GM23248 (cell line): ENCODE results near the gene RNF32. TPM values are rescaled to one million over a fixed set of nuclear protein-coding genes. Genes with fewer than 3 reads are reported as not detected.

ENCODE experiments used
- DNase-seq: peaks from one replicate; pipeline ENCODE4 v3.0.0-alpha.2; 2015
- H2AFZ ChIP-seq: fragments of 200-600 bp; sonication (generic); 2 replicates; pipeline ENCODE4 v1.6.1; 2016; ENCODE audit warnings: antibody characterized with exemption
- H3F3A ChIP-seq: fragments of 200-600 bp; sonication (generic); 2 replicates; pipeline ENCODE4 v1.6.1; 2016; ENCODE audit warnings: mild to moderate bottlenecking, antibody characterized with exemption, mixed run types; ENCODE audit not compliant: insufficient read depth
- H3K27ac ChIP-seq: fragments of 200-600 bp; sonication (generic); 2 replicates; pipeline ENCODE4 v1.5.1; 2016; ENCODE audit warnings: mild to moderate bottlenecking
- H3K27me3 ChIP-seq: fragments of 200-600 bp; sonication (generic); replicated peaks from 2 replicates; pipeline ENCODE4 v1.6.1; 2016; ENCODE audit warnings: mild to moderate bottlenecking; ENCODE audit not compliant: insufficient read depth
- H3K36me3 ChIP-seq: fragments of 200-600 bp; sonication (generic); 2 replicates; pipeline ENCODE4 v1.6.1; 2016; ENCODE audit warnings: low read depth, mild to moderate bottlenecking
- H3K4me1 ChIP-seq: fragments of 200-600 bp; sonication (generic); 2 replicates; pipeline ENCODE4 v1.6.1; 2016; ENCODE audit warnings: mild to moderate bottlenecking; ENCODE audit not compliant: insufficient read depth
- H3K4me2 ChIP-seq: fragments of 200-600 bp; sonication (generic); one replicate; pipeline ENCODE4 v1.6.1; 2016; ENCODE audit warnings: mild to moderate bottlenecking; ENCODE audit not compliant: unreplicated experiment
- H3K4me3 ChIP-seq: fragments of 200-600 bp; sonication (generic); 2 replicates; pipeline ENCODE4 v1.5.1; 2016; ENCODE audit warnings: mild to moderate bottlenecking
- H3K79me2 ChIP-seq: fragments of 200-600 bp; sonication (generic); 2 replicates; pipeline ENCODE4 v1.6.1; 2016; ENCODE audit warnings: mild to moderate bottlenecking; ENCODE audit not compliant: insufficient read depth
- H3K9ac ChIP-seq: fragments of 200-600 bp; sonication (generic); 2 replicates; pipeline ENCODE4 v1.6.1; 2016; ENCODE audit warnings: mild to moderate bottlenecking
- H3K9me2 ChIP-seq: fragments of 200-600 bp; sonication (generic); 2 replicates; pipeline ENCODE4 v1.6.1; 2016; ENCODE audit warnings: mixed run types, mild to moderate bottlenecking, moderate library complexity; ENCODE audit not compliant: insufficient read depth
- H3K9me3 ChIP-seq: fragments of 200-600 bp; sonication (generic); one replicate; pipeline ENCODE4 v1.6.1; 2017; ENCODE audit warnings: low read depth
- H4K20me1 ChIP-seq: fragments of 200-600 bp; sonication (generic); 2 replicates; pipeline ENCODE4 v1.6.0; 2016; ENCODE audit not compliant: insufficient read depth
- EZH2 ChIP-seq: fragments of 200-600 bp; sonication (generic); IDR thresholded peaks from 2 replicates; pipeline ENCODE4 v1.6.1; 2018; ENCODE audit warnings: antibody characterized with exemption, mild to moderate bottlenecking; ENCODE audit not compliant: insufficient read depth, poor library complexity, severe bottlenecking
- EZH2phosphoT487 ChIP-seq: fragments of 200-600 bp; sonication (generic); IDR thresholded peaks from 2 replicates; pipeline ENCODE4 v1.6.1; 2018; ENCODE audit warnings: antibody characterized with exemption, moderate library complexity, mild to moderate bottlenecking, low read depth; ENCODE audit not compliant: insufficient read depth
- WGBS, 2 experiments: methylation state at CpG; one replicate each; pipeline ENCODE4 v1.1.6; 2015 to 2017; ENCODE audit warnings: low lambda C conversion rate in 2 of 2, low coverage in 1 of 2; ENCODE audit errors: missing lambda C conversion rate in 2 of 2; 5-methylcytosine and 5-hydroxymethylcytosine counted together
- in situ Hi-C: fragments of 300-500 bp; cut with MboI; formaldehyde crosslinking; loops from 2 replicates; pipeline ENCODE4 v1.15.0; 2020
- polyA plus RNA-seq: library from polyadenylated mRNA; unstranded; fragments of >200 nt; fragmentation: Nextera tagmentation; extraction: Ambion mirVana; gene quantifications from 2 replicates; pipeline ENCODE4 v1.2.1, GENCODE V29; 2016
- total RNA-seq: library from RNA; depleted of rRNA; stranded (reverse); fragments of >200 nt; shearing (Covaris generic); gene quantifications from 2 replicates; pipeline ENCODE4 v1.2.3, GENCODE V29; 2014

The RNF32 gene
- total and polyA plus RNA-seq, 2 experiments from 2014 or later = 1.1 to 2.4 TPM

DNA sequence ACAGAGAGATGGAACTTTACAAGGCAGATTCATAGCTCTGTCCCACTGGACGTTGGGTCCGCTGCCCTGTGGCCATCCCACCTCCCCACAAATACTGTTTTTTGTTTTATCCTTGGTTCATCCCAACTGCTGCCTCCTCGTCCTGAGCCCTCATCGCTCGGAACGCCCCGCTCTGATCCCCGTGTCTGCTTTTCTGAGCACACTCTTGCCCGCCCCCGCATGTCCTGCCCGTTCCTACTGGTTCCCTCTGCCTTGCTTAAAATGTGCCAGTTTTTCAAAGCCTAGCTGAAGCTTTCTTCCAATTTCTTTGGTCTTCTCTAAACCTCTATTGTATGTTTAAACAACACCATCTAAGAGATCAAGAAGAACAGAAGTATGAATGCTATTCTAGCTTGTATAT, 19.4 kb downstream of the RNF32 start:
- no peaks in the 10 kb centered on the region for H3K4me1 ChIP-seq
- H3K27me3 ChIP-seq = no peaks in the 10 kb centered on the region
- H3K27ac ChIP-seq = no peak overlapping the region
- 76 to 82% methylated on average over 11 of the region's 11 CpGs for WGBS, 2 experiments
- TF ChIP-seq EZH2phosphoT487 = no peak
- no peak for TF ChIP-seq EZH2
- in situ Hi-C loops = no loop called here
- no peak overlapping the region for H3K9ac ChIP-seq
- no peaks in the 10 kb centered on the region for H3F3A ChIP-seq
- H3K4me3 ChIP-seq = no peak overlapping the region
- no peaks in the 10 kb centered on the region for H3K79me2 ChIP-seq
- H3K9me2 ChIP-seq = no peaks in the 10 kb centered on the region
- no peak overlapping the region for H3K4me2 ChIP-seq
- no peaks in the 10 kb centered on the region for H3K9me3 ChIP-seq
- H2AFZ ChIP-seq = no peak overlapping the region
- no peak for DNase-seq
- H4K20me1 ChIP-seq = no peaks in the 10 kb centered on the region
- no peaks in the 10 kb centered on the region for H3K36me3 ChIP-seq

GRCh38 chr7:156661637-156662036, 21.1 kb downstream of the RNF32 start:
- Histone ChIP-seq H2AFZ (no peak overlapping the region), H3K79me2 (no peaks in the 10 kb centered on the region), H3K9ac (no peak overlapping the region), H3K27ac (no peak overlapping the region), H3K36me3 (no peaks in the 10 kb centered on the region), H3K9me2 (no peaks in the 10 kb centered on the region), H3K4me2 (no peak overlapping the region), H3K4me3 (no peak overlapping the region), H4K20me1 (no peaks in the 10 kb centered on the region), H3K4me1 (no peaks in the 10 kb centered on the region), H3F3A (no peaks in the 10 kb centered on the region), H3K27me3 (no peaks in the 10 kb centered on the region), H3K9me3 (no peaks in the 10 kb centered on the region)
- no peak for DNase-seq
- 82 to 86% methylated on average over 5 of the region's 5 CpGs for WGBS, 2 experiments
- in situ Hi-C loops = no loop called here
- TF ChIP-seq EZH2phosphoT487 (no peak), EZH2 (no peak)

DNA sequence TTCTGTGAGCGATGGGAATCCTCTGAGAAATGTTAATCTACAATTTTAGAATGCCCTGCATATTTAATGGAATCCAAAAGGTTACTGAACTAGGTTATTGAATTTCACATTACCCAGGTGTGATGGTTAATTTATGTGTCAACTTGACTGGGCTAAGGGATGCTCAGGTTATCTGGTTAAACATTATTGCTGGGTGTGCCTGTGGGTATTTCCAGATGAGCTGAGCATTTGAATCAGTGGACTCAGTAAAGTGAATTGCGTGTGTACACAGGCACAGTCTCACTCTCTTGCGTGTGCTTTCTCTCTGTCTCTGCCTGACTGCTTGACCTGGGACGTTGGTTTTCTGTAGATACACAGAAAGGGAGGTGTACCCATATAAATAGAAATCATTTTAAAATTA, 21.7 kb downstream of the RNF32 start:
- DNase-seq = no peak
- Histone ChIP-seq H3K9me2 (no peaks in the 10 kb centered on the region), H3K4me1 (no peaks in the 10 kb centered on the region), H3F3A (no peaks in the 10 kb centered on the region), H3K9me3 (no peaks in the 10 kb centered on the region), H3K27ac (no peak overlapping the region), H4K20me1 (no peaks in the 10 kb centered on the region), H3K36me3 (no peaks in the 10 kb centered on the region), H2AFZ (no peak overlapping the region), H3K4me3 (no peak overlapping the region), H3K9ac (no peak overlapping the region), H3K79me2 (no peaks in the 10 kb centered on the region), H3K27me3 (no peaks in the 10 kb centered on the region), H3K4me2 (no peak overlapping the region)
- in situ Hi-C loops = no loop called here
- TF ChIP-seq EZH2 (no peak), EZH2phosphoT487 (no peak)
- WGBS, 2 experiments = 81 to 88% methylated on average over 4 of the region's 4 CpGs

- Histone ChIP-seq H3K9me3 (no peaks in the 10 kb centered on the region), H3K4me1 (no peaks in the 10 kb centered on the region), H3K27ac (no peak overlapping the region), H3F3A (no peaks in the 10 kb centered on the region), H4K20me1 (no peaks in the 10 kb centered on the region), H3K9ac (no peak overlapping the region), H3K79me2 (no peaks in the 10 kb centered on the region), H3K36me3 (no peaks in the 10 kb centered on the region), H2AFZ (no peak overlapping the region), H3K9me2 (no peaks in the 10 kb centered on the region), H3K4me3 (no peak overlapping the region), H3K4me2 (no peak overlapping the region), H3K27me3 (no peaks in the 10 kb centered on the region)
- 84 to 88% methylated on average over 4 of the region's 4 CpGs for WGBS, 2 experiments
- no peak for DNase-seq
- in situ Hi-C loops = no loop called here
- TF ChIP-seq EZH2phosphoT487 (no peak), EZH2 (no peak)
Observed at GRCh38 chr7:156665101-156665500, 24.5 kb downstream of the RNF32 start.
